Muscle of leg (tissue), 11 donors: Measurements from ENCODE around the gene GAL3ST3. TPM values are rescaled to one million over a fixed set of nuclear protein-coding genes. Genes with fewer than 3 reads are reported as not detected.
A peak's percentile ranks its signal among the peaks of the same experiment; 100 is the strongest.
"Not testable (repeated sequence)": the region's sequence is repeated elsewhere in the genome, so short reads cannot be mapped to it uniquely, and the experiment has no call there.

Experiments
- DNase-seq: peaks from one replicate; pipeline ENCODE4 v3.0.0; 2013
- H3K27ac ChIP-seq: one replicate; pipeline ENCODE4 v1.5.1; 2013; ENCODE audit warnings: mild to moderate bottlenecking, low read length, control low read depth
- H3K27me3 ChIP-seq: one replicate; pipeline ENCODE4 v1.6.1; 2013; ENCODE audit warnings: low read length; ENCODE audit not compliant: control insufficient read depth, insufficient read depth
- H3K36me3 ChIP-seq: one replicate; pipeline ENCODE4 v1.6.1; 2013; ENCODE audit warnings: low read length; ENCODE audit not compliant: control insufficient read depth, insufficient read depth
- H3K4me1 ChIP-seq: one replicate; pipeline ENCODE4 v1.6.1; 2013; ENCODE audit warnings: low read length; ENCODE audit not compliant: control insufficient read depth, insufficient read depth
- H3K4me3 ChIP-seq: one replicate; pipeline ENCODE4 v1.5.1; 2013; ENCODE audit warnings: low read length, control low read depth
- H3K9me3 ChIP-seq: replicated peaks from 2 replicates; pipeline ENCODE4 v1.6.1; 2013; ENCODE audit warnings: low read depth, low read length; ENCODE audit not compliant: control insufficient read depth
- WGBS: methylation state at CpG from one replicate; pipeline ENCODE4 v1.1.5; 2013; ENCODE audit warnings: missing lambda C conversion rate; ENCODE audit not compliant: insufficient coverage; 5-methylcytosine and 5-hydroxymethylcytosine counted together
- polyA plus RNA-seq, 8 donors: library from polyadenylated mRNA; unstranded; fragments of 120-200 nt; gene quantifications; one replicate each; pipeline versions ENCODE4 v1.2.1 to v1.2.3, GENCODE V29; 2013; ENCODE audit warnings: inconsistent platforms in 1 of 8, low replicate concordance in 1 of 8; ENCODE audit not compliant: insufficient read length in 8 of 8, insufficient read depth in 1 of 8
- total RNA-seq: library from RNA; stranded (reverse); fragments of 120-200 nt; gene quantifications from one replicate; pipeline ENCODE4 v1.2.4, GENCODE V29; 2013

GAL3ST3 gene
- total and polyA plus RNA-seq, 9 donors = 0.22 to 1.7 (median 0.89) TPM

DNA sequence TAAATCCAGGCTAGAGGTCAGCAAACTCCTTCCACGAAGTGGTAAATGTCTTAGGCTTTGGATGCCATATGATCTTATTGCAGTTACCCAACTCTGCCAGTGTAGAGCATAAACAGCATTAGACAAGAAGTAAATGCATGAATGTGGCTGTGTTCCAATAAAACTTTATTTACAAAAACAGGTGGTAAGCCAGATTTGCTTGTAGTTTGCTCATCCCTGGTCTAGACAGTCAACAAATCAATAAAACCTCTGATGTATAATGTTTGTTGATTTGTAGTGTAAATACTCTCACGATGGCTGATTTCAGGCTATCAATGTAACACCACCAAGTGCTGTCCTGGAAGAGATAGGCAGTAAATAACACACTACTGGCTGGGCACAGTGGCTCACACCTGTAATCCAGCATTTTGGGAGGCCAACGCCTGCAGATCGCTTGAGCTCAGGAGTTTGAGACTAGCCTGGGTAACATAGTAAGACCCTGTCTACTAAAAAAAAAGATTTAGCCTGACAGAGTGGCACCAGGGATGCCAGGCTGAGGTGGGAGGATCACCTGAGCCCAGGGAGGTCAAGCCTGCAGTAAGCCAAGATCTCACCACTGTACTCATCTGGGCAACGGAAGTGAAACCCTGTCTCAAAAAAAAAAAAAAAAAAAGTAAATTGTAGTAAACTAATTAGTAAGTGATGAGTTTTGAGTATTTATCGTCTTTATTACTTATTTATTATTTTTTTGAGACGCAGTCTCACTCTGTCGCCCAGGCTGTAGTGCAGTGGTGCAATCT lies 15.8 kb downstream of the GAL3ST3 start:
- WGBS = 86% methylated on average over 2 of the region's 8 CpGs
- Histone ChIP-seq H3K27ac (no peak overlapping the region), H3K4me1 (no peaks in the 10 kb centered on the region), H3K9me3 (no peaks in the 10 kb centered on the region), H3K27me3 (peaks cover 5% of the 10 kb centered on the region), H3K4me3 (no peak overlapping the region), H3K36me3 (no peaks in the 10 kb centered on the region)
- DNase-seq = no peak

DNA sequence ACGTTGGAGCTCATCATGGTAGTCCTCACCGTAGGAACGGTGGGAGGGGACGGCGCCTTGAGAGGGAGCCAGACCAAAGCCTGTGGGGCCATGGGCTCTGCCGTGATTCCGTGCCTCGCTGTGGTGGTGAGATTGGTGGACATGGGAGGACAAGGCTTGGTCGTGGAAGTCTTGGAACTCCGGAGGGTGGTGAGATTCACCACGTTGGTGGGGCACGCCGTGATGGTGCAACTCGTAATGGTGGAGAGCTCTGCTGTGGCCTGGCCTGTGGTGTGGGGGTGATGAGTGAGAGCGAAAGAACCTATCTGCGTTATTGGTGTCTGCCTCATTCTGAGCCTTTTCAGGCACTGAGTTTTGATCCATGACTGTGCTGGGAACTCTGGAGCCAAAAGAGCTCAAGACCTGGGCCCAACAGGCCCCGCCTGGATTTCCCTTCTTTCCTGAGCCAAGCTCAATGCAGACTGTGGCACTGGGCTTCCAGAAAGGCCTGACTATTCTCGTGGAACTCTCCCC lies 22.9 kb downstream of the GAL3ST3 start, which contains the start of gene CATSPER1:
CATSPER1 (minus strand) TSS at position 463 of the 513 bp plus-strand sequence; CDS start at position 363, 100 bp downstream.
- peaks cover 12% of the 10 kb centered on the region for H3K27me3 ChIP-seq
- 85% methylated on average over 18 of the region's 18 CpGs for WGBS

DNA sequence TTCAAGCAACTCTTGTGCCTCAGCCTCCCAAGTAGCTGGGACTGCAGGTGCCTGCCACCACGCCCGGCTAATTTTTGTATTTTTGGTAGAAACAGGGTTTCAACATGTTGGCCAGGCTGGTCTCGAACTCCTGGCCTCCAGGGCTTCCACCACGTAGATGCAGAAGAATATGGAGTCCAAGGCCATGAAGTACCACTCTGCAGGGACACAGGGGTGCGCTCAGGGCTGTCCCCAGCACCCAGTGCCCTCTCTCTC lies 25.8 kb downstream of the GAL3ST3 start:
- not testable (repeated sequence) for H3K4me1 ChIP-seq, H3K36me3 ChIP-seq, H3K9me3 ChIP-seq, H3K4me3 ChIP-seq, DNase-seq, H3K27ac ChIP-seq
- 88% methylated on average over 4 of the region's 5 CpGs for WGBS
- peaks cover 12% of the 10 kb centered on the region for H3K27me3 ChIP-seq

More for the DNA sequence above, 22.9 kb downstream of the GAL3ST3 start, which contains the start of gene CATSPER1:
- Histone ChIP-seq H3K4me3 (no peak within 1 kb of the TSS), H3K4me1 (peaks cover 7% of the 10 kb centered on the region), H3K27ac (no peak within 1 kb of the TSS), H3K9me3 (no peaks in the 10 kb centered on the region), H3K36me3 (no peaks in the 10 kb centered on the region)
- no peak for DNase-seq

DNA sequence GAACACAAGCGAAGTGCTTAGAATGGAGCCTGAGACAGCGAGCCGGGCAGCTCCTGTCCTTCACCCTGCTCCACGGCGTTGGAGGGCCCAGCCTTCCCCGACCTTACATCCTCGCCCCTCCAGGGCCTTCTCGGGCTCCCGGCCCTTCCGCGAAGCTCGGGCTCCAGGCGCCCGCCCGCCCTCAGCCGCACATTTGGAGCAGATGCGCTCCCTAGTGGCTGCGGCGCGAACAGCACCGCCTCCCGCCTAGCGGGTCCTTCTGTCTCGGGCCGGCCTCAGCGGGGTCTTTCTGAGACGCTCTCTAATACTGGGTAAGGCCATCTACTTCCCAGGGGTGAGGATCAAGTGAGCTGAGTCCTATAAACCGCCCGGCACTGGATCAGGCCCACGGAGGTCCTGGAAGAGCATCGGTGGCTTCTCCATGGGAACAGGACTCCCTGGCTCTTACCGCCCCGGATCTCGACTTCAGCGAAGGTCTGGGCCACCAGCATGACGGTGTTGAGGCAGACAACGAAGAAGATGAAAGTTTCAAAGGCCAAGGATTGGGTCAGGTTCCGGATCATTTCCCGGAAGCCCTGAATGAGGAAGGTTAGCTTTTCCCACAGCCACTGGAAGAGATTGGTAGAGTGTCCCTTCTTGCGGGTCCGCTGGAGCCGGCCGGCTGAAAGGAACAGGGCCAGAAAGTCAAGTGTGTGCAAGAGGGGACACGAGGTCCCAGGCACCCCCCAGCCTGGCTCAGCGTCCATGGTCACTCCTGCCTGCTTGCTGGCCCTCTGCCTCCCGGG lies 26.4 kb downstream of the GAL3ST3 start:
- no peaks in the 10 kb centered on the region for H3K36me3 ChIP-seq
- no peak overlapping the region for H3K4me3 ChIP-seq
- WGBS = 25% methylated on average over 46 of the region's 46 CpGs
- peak; percentile 55 for DNase-seq
- peaks cover 12% of the 10 kb centered on the region for H3K27me3 ChIP-seq
- H3K4me1 ChIP-seq = peaks cover 7% of the 10 kb centered on the region
- no peak overlapping the region for H3K27ac ChIP-seq
- no peaks in the 10 kb centered on the region for H3K9me3 ChIP-seq

DNA sequence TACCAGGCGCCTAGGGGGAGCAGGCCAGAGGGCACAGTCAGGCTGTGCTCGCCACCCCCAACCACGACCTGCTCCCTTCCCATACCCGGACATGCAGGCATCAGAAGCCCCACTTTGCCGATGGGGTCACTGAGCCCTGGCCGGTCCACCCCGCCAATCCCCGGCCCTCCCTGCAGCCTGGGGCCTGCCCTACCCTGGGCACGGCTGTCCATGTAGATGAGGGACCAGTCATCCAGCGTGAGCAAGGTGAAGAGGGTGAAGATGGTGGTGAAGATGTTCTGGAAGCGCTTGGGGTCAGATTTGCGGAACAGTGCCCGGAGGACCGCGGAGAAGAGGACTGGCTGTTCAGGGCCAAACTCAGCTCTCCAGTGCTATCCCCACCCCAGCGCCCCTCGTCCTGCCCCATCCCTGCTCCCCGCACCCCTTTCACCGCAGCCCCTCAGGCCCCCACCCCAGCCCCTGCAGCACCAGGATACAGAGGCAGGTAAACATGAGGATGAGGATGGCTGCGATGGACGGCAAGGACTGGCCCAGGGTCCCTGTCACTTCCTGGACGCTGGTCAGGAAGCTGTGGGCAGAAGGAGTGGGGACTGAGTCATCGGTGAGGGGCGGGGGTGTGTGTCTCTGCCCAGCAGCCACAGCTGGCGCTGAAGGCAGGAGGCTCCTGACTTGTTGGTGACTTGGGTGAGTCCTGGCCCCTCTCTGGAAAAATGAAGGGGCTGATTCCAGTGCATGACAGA lies 28.2 kb downstream of the GAL3ST3 start:
- no peaks in the 10 kb centered on the region for H3K36me3 ChIP-seq
- no peak overlapping the region for H3K4me3 ChIP-seq
- peaks cover 12% of the 10 kb centered on the region for H3K27me3 ChIP-seq
- no peak overlapping the region for H3K27ac ChIP-seq
- WGBS = 79% methylated on average over 15 of the region's 25 CpGs
- H3K9me3 ChIP-seq = no peaks in the 10 kb centered on the region
- H3K4me1 ChIP-seq = peaks cover 12% of the 10 kb centered on the region
- DNase-seq = no peak

DNA sequence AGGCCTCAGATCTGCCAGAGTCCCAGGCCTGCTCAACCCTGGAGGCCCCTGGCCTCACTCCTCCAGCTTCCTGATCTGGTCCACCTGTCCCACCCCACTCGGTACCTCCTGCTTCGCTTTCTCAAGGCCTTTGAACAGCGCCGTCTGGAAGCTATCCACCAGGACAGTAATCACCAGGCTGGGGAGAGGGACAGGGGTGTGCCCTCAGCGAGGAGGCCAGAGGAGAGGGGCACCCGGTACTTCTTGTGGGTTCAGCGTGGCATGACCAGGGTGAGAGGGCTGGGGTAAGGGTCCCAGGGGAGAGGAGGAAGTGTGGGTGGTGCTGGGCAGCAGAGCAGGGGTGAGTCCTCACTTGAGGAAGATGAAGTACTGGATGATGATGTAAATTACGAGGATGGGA lies 28.7 kb downstream of the GAL3ST3 start:
- 63% methylated on average over 5 of the region's 8 CpGs for WGBS
- Histone ChIP-seq H3K27me3 (peaks cover 12% of the 10 kb centered on the region), H3K4me3 (no peak overlapping the region), H3K36me3 (no peaks in the 10 kb centered on the region), H3K9me3 (no peaks in the 10 kb centered on the region), H3K4me1 (peaks cover 17% of the 10 kb centered on the region), H3K27ac (no peak overlapping the region)
- DNase-seq = no peak

DNA sequence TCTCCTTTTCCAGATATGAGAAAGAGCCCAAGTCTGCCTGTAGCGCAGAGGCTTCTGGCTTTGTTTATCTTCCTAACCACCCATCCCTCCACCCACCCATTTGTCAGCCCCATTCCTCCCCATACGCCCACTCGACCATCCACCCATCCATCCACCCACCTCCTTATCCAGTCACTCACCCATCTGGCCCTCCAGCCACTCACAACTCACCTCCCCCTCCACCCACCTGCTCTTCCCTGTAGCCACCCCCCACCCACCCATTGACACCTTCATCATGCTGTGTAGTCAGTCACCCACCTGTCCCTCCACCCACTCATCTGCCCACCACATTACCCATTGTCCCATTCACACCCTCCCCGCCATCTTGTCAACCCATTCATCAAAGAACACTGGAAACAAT lies 31.6 kb downstream of the GAL3ST3 start:
- DNase-seq = no peak
- Histone ChIP-seq H3K27ac (no peak overlapping the region), H3K36me3 (no peaks in the 10 kb centered on the region), H3K4me1 (peaks cover 13% of the 10 kb centered on the region), H3K4me3 (no peak overlapping the region), H3K9me3 (no peaks in the 10 kb centered on the region), H3K27me3 (peaks cover 18% of the 10 kb centered on the region)
- WGBS = 86% methylated on average over 3 of the region's 4 CpGs

DNA sequence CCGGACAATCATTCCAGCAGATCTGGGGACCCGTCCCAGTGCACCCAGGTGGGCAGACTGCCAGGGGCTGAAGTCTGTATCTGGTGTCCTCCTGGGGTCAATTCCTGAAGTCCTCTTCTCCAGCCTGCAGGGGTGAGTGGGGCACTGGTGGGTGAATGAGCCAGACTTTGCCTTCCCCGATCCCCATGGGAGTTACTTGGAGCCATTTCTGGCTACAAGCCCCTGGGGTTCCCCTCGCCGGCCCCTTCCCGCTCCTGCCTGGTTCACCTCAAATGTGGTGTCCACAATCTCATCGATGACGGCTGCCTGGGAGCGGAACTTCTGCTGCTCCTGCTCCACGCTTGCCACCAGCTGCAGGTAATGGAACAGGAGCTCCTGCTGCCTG lies 32.2 kb downstream of the GAL3ST3 start:
- no peak for DNase-seq
- H3K27me3 ChIP-seq = peaks cover 21% of the 10 kb centered on the region
- H3K4me1 ChIP-seq = peaks cover 12% of the 10 kb centered on the region
- H3K9me3 ChIP-seq = no peaks in the 10 kb centered on the region
- WGBS = 85% methylated on average over 9 of the region's 10 CpGs
- H3K27ac ChIP-seq = no peak overlapping the region
- no peak overlapping the region for H3K4me3 ChIP-seq
- no peaks in the 10 kb centered on the region for H3K36me3 ChIP-seq

DNA sequence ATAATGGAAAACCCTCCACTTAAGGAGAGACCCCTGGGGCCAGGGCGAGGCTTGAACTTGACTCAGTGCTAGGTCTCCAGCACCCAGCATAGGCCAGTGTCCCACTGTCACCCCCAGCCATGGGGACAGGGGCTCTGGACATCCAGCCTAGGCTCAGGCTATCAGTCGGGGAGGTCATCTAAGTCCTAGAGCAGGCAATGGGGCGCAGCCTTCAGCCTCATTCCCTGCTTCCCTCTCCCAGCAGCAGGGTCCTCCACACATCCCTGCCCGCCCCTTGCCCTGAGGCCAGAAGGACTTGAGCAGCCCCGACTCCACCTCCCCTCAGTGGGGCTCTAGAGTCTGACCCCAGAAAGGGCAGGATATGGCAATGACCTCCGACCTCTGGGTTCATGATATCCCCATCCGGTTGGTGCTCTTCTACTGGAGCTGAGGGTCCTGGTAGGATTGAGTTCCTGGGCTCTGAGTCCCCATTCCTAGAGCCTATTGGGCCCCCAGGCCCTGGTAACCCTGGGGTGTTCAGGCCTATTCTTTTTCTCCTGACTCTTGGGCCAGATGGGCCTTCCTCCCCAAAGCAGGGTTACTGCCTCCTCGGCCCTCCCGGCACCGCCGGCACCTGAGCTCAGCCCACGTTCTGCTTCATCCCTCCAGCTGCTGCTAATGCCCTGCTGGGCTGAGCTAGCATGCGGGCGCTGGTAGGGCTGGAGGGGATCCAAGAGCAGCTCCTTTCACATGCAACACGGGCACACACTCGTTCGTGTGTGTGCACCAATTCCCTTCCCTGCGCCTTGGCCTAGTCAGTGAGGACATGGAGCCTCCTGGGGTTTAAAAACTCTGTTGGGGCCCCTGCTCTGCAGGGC lies 32.8 kb downstream of the GAL3ST3 start:
- peaks cover 12% of the 10 kb centered on the region for H3K4me1 ChIP-seq
- no peaks in the 10 kb centered on the region for H3K36me3 ChIP-seq
- H3K27ac ChIP-seq = no peak overlapping the region
- no peaks in the 10 kb centered on the region for H3K9me3 ChIP-seq
- 72% methylated on average over 14 of the region's 18 CpGs for WGBS
- peaks cover 27% of the 10 kb centered on the region for H3K27me3 ChIP-seq
- H3K4me3 ChIP-seq = no peak overlapping the region
- DNase-seq = no peak
